GM19324 (cell line): ENCODE data around the gene CUBN.

Experiments used
- ATAC-seq: cut with Tn5 transposase; IDR thresholded peaks from one replicate; pipeline ENCODE4 v1.9.1; 2021; ENCODE audit warnings: mild to moderate bottlenecking, moderate library complexity; ENCODE audit not compliant: unreplicated experiment, low FRiP score

Gene CUBN

GRCh38 chr10:16941067-16941466 is 188.5 kb downstream of the CUBN start:
- ATAC-seq, result no peak

GRCh38 chr10:16938952-16939351 is 190.7 kb downstream of the CUBN start:
- no peak for ATAC-seq

GRCh38 chr10:16934461-16934860 is 195.2 kb downstream of the CUBN start:
- ATAC-seq, result no peak

- ATAC-seq, result no peak
Observed at GRCh38 chr10:16933783-16934182, 195.8 kb downstream of the CUBN start.

- ATAC-seq, result no peak
Observed at GRCh38 chr10:16931930-16932329, 197.7 kb downstream of the CUBN start.

- ATAC-seq, result no peak
Observed at GRCh38 chr10:16930540-16930939, 199.1 kb downstream of the CUBN start.

- ATAC-seq, result no peak
Observed at GRCh38 chr10:16929069-16929468, 200.5 kb downstream of the CUBN start.

GRCh38 chr10:16927546-16927945 is 202.1 kb downstream of the CUBN start:
- ATAC-seq, result no peak

- ATAC-seq, result no peak
Observed at GRCh38 chr10:16923726-16924125, 205.9 kb downstream of the CUBN start.

GRCh38 chr10:16923309-16923708 is 206.3 kb downstream of the CUBN start:
- no peak for ATAC-seq

GRCh38 chr10:16919121-16919982 is 210.3 kb downstream of the CUBN start:
- ATAC-seq, result no peak

- ATAC-seq, result no peak
Observed at GRCh38 chr10:16916496-16916895, 213.1 kb downstream of the CUBN start.

- no peak for ATAC-seq
Observed at GRCh38 chr10:16915300-16915699, 214.3 kb downstream of the CUBN start.

GRCh38 chr10:16913266-16913665 is 216.3 kb downstream of the CUBN start:
- ATAC-seq, result no peak

- ATAC-seq, result no peak
Observed at GRCh38 chr10:16910793-16911164, 218.8 kb downstream of the CUBN start.

- no peak for ATAC-seq
Observed at GRCh38 chr10:16909961-16910792, 219.4 kb downstream of the CUBN start.

- no peak for ATAC-seq
Observed at GRCh38 chr10:16909271-16909767, 220.3 kb downstream of the CUBN start.

- no peak for ATAC-seq
Observed at GRCh38 chr10:16907687-16908086, 221.9 kb downstream of the CUBN start.

GRCh38 chr10:16905320-16905719 is 224.3 kb downstream of the CUBN start:
- no peak for ATAC-seq

- ATAC-seq, result no peak
Observed at GRCh38 chr10:16904639-16905061, 225.0 kb downstream of the CUBN start.

- no peak for ATAC-seq
Observed at GRCh38 chr10:16904049-16904448, 225.6 kb downstream of the CUBN start.
